Measurements from ENCODE around the gene KIRREL3. TPM values are rescaled to one million over a fixed set of nuclear protein-coding genes. Genes with fewer than 3 reads are reported as not detected.

The KIRREL3 gene
- total RNA-seq, 4 donors from 2014 or later: 0.19 TPM; not detected in 3

- no peak for DNase-seq
- TF ChIP-seq, protein P1, sequence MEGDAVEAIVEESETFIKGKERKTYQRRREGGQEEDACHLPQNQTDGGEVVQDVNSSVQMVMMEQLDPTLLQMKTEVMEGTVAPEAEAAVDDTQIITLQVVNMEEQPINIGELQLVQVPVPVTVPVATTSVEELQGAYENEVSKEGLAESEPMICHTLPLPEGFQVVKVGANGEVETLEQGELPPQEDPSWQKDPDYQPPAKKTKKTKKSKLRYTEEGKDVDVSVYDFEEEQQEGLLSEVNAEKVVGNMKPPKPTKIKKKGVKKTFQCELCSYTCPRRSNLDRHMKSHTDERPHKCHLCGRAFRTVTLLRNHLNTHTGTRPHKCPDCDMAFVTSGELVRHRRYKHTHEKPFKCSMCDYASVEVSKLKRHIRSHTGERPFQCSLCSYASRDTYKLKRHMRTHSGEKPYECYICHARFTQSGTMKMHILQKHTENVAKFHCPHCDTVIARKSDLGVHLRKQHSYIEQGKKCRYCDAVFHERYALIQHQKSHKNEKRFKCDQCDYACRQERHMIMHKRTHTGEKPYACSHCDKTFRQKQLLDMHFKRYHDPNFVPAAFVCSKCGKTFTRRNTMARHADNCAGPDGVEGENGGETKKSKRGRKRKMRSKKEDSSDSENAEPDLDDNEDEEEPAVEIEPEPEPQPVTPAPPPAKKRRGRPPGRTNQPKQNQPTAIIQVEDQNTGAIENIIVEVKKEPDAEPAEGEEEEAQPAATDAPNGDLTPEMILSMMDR (IDR thresholded peaks at IDR 0.05): no peak
- no peak for TF ChIP-seq POLR2A (IDR thresholded peaks at IDR 0.05)
- intact Hi-C loops (cut with DNase I): loop anchor here (10.0 kb wide), 1 partner anchor 273 kb away; no protein-coding TSS in a partner anchor
- Histone ChIP-seq H3K27ac (no peak overlapping the region), H3K4me1 (no peaks in the 10 kb centered on the region), H3K27me3 (no peaks in the 10 kb centered on the region), H3K4me3 (no peak overlapping the region), H3K9me3 (no peaks in the 10 kb centered on the region), H3K36me3 (no peaks in the 10 kb centered on the region)
- WGBS, 2 donors: 63 to 70% methylated on average over 1 of the region's 1 CpG
Observed at GRCh38 chr11:126722006-126722736, 278.4 kb downstream of the KIRREL3 start.

DNA sequence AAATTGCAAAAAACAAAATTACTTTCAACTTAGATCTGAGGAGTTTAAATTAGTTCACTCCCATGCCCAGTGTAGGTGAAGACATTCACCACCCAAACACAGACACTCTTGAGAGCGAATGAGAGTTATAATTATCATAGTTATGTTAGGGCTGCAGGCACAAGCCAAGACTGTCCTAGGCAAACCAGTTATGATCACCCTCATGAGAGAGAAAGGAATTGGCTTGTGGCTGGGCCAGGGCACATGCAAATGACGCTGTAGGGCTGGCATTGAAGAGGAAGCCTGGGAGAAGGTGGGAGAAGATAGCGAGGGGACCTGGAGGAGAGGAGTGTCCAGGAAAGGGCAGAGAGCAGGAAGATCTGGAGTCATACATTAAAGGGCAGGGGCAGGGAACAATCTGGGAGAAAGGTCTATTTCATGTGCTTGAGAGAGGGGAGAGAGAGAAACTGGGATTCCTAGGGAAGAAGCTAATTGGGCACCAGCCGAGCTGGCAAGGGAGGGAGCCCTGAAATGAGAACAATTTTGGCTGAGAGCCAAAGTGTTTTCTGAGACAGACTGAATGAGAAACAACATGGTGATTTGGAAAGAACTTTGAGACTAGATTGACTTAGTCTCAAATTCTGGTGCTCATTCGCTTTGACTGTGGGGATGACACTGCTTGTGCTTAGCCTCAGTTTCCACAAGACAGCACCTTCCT, 279.9 kb downstream of the KIRREL3 start:
- Histone ChIP-seq H3K27ac (no peak overlapping the region), H3K36me3 (no peaks in the 10 kb centered on the region), H3K4me3 (no peak overlapping the region), H3K27me3 (peaks cover 0 to 8% (median 0%) of the 10 kb centered on the region in 4 donors), H3K9me3 (no peaks in the 10 kb centered on the region), H3K4me1 (no peaks in the 10 kb centered on the region)
- intact Hi-C loops (cut with DNase I): loop anchor here (10.0 kb wide), 1 partner anchor 274 kb away; no protein-coding TSS in a partner anchor
- no peak for DNase-seq
- 74 to 78% methylated on average over 5 of the region's 5 CpGs for WGBS, 2 donors
- TF ChIP-seq, protein P1 (IDR thresholded peaks at IDR 0.05): no peak
- TF ChIP-seq POLR2A (IDR thresholded peaks at IDR 0.05): no peak

- Histone ChIP-seq H3K27me3 (peaks cover 0 to 12% (median 0%) of the 10 kb centered on the region in 4 donors), H3K9me3 (no peaks in the 10 kb centered on the region), H3K27ac (no peak overlapping the region), H3K4me3 (no peak overlapping the region), H3K4me1 (no peaks in the 10 kb centered on the region), H3K36me3 (no peaks in the 10 kb centered on the region)
- no peak for DNase-seq
- intact Hi-C loops (cut with DNase I): loop anchor here (10.0 kb wide), 1 partner anchor 275 kb away; no protein-coding TSS in a partner anchor
- WGBS, 2 donors: 66 to 75% methylated on average over 3 of the region's 3 CpGs
- TF ChIP-seq, protein P1 (IDR thresholded peaks at IDR 0.05): no peak
- TF ChIP-seq POLR2A (IDR thresholded peaks at IDR 0.05): no peak
Observed at GRCh38 chr11:126719740-126720139, 280.8 kb downstream of the KIRREL3 start.

GRCh38 chr11:126718276-126718675, 282.3 kb downstream of the KIRREL3 start:
- TF ChIP-seq, protein P1 (IDR thresholded peaks at IDR 0.05): no peak
- TF ChIP-seq POLR2A (IDR thresholded peaks at IDR 0.05): no peak
- no peaks in the 10 kb centered on the region for H3K9me3 ChIP-seq
- intact Hi-C loops (cut with DNase I): no loop called here
- H3K36me3 ChIP-seq: no peaks in the 10 kb centered on the region
- peaks cover 0 to 25% (median 0%) of the 10 kb centered on the region in 4 donors for H3K27me3 ChIP-seq
- H3K27ac ChIP-seq: no peak overlapping the region
- no peak overlapping the region for H3K4me3 ChIP-seq
- WGBS, 2 donors: 15 to 48% methylated on average over 3 of the region's 3 CpGs
- no peak for DNase-seq
- H3K4me1 ChIP-seq: no peaks in the 10 kb centered on the region

Measured in esophagus squamous epithelium (tissue), 5 donors.